WERI-Rb-1 (cell line): Measurements from ENCODE around the gene RHOV.

ENCODE experiments used
- DNase-seq: peaks from one replicate; pipeline ENCODE4 v3.0.0-alpha.2; 2020
- H3K27ac ChIP-seq: fragments of 250-450 bp; sonication (Bioruptor Pico); 2 replicates; pipeline ENCODE4 v1.5.1; 2020; ENCODE audit warnings: mild to moderate bottlenecking, moderate library complexity
- H3K27me3 ChIP-seq: fragments of 250-450 bp; sonication (Bioruptor Pico); 2 replicates; pipeline ENCODE4 v1.5.1; 2021; ENCODE audit warnings: mild to moderate bottlenecking, low read depth, moderate library complexity; ENCODE audit not compliant: insufficient read depth, severe bottlenecking
- H3K36me3 ChIP-seq: fragments of 250-450 bp; sonication (Bioruptor Pico); 2 replicates; pipeline ENCODE4 v1.5.1; 2020; ENCODE audit warnings: mild to moderate bottlenecking, moderate library complexity
- H3K4me3 ChIP-seq: 2 replicates; pipeline ENCODE4 v1.5.1; 2011; ENCODE audit warnings: low read depth, mild to moderate bottlenecking, control low read depth, low read length
- H3K9me3 ChIP-seq: fragments of 250-450 bp; sonication (Bioruptor Pico); 2 replicates; pipeline ENCODE4 v1.5.1; 2021; ENCODE audit warnings: mild to moderate bottlenecking, moderate library complexity; ENCODE audit not compliant: severe bottlenecking
- CTCF ChIP-seq: IDR thresholded peaks from 2 replicates; pipeline ENCODE4 v1.5.1; 2011; ENCODE audit warnings: low read depth, mild to moderate bottlenecking, control low read depth, inconsistent platforms, low read length

The RHOV gene

GRCh38 chr15:40908095-40908494 is 34.1 kb upstream of the RHOV start:
- H3K27ac ChIP-seq: no peak overlapping the region
- no peaks in the 10 kb centered on the region for H3K9me3 ChIP-seq
- no peaks in the 10 kb centered on the region for H3K27me3 ChIP-seq
- peaks cover 21% of the 10 kb centered on the region for H3K36me3 ChIP-seq
- no peak overlapping the region for H3K4me3 ChIP-seq
- no peak for TF ChIP-seq CTCF
- no peak for DNase-seq

GRCh38 chr15:40906991-40907802 is 33.2 kb upstream of the RHOV start:
- Histone ChIP-seq H3K27ac (peak overlapping the region; percentile 76), H3K27me3 (no peaks in the 10 kb centered on the region), H3K36me3 (peaks cover 30% of the 10 kb centered on the region), H3K4me3 (peak overlapping the region; percentile 57), H3K9me3 (no peaks in the 10 kb centered on the region)
- DNase-seq: peak; percentile 63
- TF ChIP-seq CTCF: no peak

GRCh38 chr15:40906091-40906990 is 32.3 kb upstream of the RHOV start:
- Histone ChIP-seq H3K9me3 (no peaks in the 10 kb centered on the region), H3K27ac (peak overlapping the region; percentile 76), H3K36me3 (peaks cover 34% of the 10 kb centered on the region), H3K4me3 (peak overlapping the region; percentile 57), H3K27me3 (no peaks in the 10 kb centered on the region)
- TF ChIP-seq CTCF: peak; percentile 93
- peak; percentile 92 for DNase-seq

GRCh38 chr15:40904552-40905201 is 30.6 kb upstream of the RHOV start:
- no peaks in the 10 kb centered on the region for H3K27me3 ChIP-seq
- H3K9me3 ChIP-seq: no peaks in the 10 kb centered on the region
- TF ChIP-seq CTCF: no peak
- DNase-seq: no peak
- no peak overlapping the region for H3K4me3 ChIP-seq
- H3K27ac ChIP-seq: no peak overlapping the region
- peaks cover 51% of the 10 kb centered on the region for H3K36me3 ChIP-seq

- Histone ChIP-seq H3K9me3 (no peaks in the 10 kb centered on the region), H3K36me3 (peaks cover 64% of the 10 kb centered on the region), H3K27ac (no peak overlapping the region), H3K4me3 (no peak overlapping the region), H3K27me3 (no peaks in the 10 kb centered on the region)
- DNase-seq: no peak
- no peak for TF ChIP-seq CTCF
These were observed 28.8 kb upstream of the RHOV start for GRCh38 chr15:40902605-40903561.
